VCaP (cell line): Measurements from ENCODE around the gene MICALL1.

Experiments
- H3K27ac ChIP-seq: fragments of 450-650 bp; 2 replicates; pipeline ENCODE4 v1.5.1; 2017
- CTCF ChIP-seq: fragments of 450-650 bp; conservative IDR thresholded peaks from 2 replicates; pipeline ENCODE4 v1.5.1; 2017; ENCODE audit warnings: mild to moderate bottlenecking, moderate library complexity

The MICALL1 gene

GRCh38 chr22:37918580-37919270 lies 12.6 kb downstream of the MICALL1 start:
- no peak for TF ChIP-seq CTCF
- no peak overlapping the region for H3K27ac ChIP-seq

- no peak overlapping the region for H3K27ac ChIP-seq
- no peak for TF ChIP-seq CTCF
Observed at GRCh38 chr22:37920126-37920525, 14.0 kb downstream of the MICALL1 start.

- no peak for TF ChIP-seq CTCF
- H3K27ac ChIP-seq: no peak overlapping the region
Observed at GRCh38 chr22:37922191-37922590, 16.1 kb downstream of the MICALL1 start.

DNA sequence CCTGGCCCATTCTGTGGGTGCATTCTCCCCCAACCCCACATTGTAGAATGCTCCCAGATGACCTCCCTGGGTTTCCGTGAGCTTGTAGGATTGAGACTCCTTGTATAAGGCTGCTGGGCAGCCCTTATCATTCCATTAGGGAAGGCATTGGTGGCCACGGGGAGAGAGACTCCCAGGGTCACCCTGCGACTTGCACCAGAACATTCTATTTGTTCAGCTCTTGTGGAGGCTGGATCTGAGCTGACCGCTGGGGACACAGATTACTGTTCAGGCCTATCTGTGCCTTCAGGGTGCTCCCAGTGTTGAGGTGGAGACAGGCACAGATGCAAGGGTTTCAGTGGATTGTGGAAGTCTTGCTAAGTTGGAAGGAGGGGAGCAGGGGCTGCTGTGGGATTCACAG lies 17.8 kb downstream of the MICALL1 start:
- TF ChIP-seq CTCF: no peak
- no peak overlapping the region for H3K27ac ChIP-seq

DNA sequence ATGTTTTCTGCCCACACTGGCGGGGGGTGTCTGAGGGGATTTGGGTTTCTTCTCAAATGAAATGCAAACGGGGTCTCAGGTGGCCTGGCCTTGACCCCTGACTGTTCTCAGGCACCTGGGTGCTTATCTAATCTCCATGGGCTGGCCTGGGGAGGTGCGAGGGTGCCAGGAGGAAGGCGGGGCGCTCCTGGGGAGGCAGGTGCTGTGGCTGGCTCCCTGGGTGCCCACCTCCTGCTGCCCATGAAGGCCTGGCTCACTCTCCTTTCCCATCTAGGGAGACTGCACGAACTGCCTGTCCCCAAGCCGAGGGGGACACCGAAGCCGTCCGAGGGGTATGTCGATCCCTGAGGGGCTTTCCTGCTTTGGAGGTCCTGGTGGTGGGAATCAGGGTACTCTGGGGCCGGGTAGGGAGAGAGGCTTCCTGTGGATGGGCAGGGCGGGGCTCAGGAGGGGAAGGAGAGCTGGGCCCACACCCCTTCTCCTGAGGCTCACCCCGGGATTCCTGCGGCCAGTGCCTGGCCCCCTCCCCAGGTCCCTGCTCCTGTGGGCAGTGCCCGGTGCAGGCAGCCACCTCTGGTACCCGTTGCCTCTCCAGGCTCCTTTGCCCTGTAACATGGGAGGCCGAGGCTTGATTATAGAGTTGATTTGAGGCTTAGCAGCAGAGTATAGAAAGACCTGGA lies 18.4 kb downstream of the MICALL1 start:
- H3K27ac ChIP-seq: no peak overlapping the region
- no peak for TF ChIP-seq CTCF

DNA sequence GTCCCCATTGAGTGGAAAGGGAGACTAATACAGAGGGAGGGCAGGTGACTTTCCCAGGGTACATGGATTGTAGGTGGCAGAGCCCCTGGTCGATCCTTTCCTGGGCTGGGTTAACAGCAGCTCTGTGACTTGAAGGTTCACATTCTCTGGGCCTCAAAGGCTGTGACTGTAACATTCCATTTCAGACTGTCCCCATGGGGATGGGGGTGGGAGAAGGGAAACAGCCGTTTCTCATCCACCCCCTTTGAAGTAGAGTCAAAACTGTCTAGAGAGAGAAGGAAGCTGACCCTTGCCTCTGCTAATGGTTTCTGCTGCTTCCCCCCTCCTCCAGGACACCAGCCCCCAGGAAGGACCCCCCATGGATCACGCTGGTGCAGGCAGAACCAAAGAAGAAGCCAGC lies 19.2 kb downstream of the MICALL1 start:
- TF ChIP-seq CTCF: no peak
- no peak overlapping the region for H3K27ac ChIP-seq

- TF ChIP-seq CTCF: no peak
- H3K27ac ChIP-seq: no peak overlapping the region
Observed at GRCh38 chr22:37925767-37926166, 19.7 kb downstream of the MICALL1 start.
